Cardiac fibroblast (primary cell): ENCODE measurements around the gene BOK.

Source experiments
- DNase-seq, 2 donors: peaks; one replicate each; pipeline versions ENCODE4 v3.0.0 to v3.0.0-alpha.2; 2010; ENCODE audit warnings: low read depth in 2 of 2
- H3K4me3 ChIP-seq, 2 donors: replicated peaks in 1 of 2; 1 replicate in 1 of 2; 2 replicates in 1 of 2; pipeline ENCODE4 v1.5.1; 2011; ENCODE audit warnings: low read depth in 2 of 2, low read length in 2 of 2, mild to moderate bottlenecking in 2 of 2, moderate library complexity in 1 of 2
- CTCF ChIP-seq: IDR thresholded peaks from one replicate; pipeline ENCODE4 v1.5.1; 2011; ENCODE audit warnings: low read depth, mild to moderate bottlenecking, low read length, inconsistent platforms

BOK gene

GRCh38 chr2:241559323-241560161, 997 bp downstream of the BOK start:
- no peak for TF ChIP-seq CTCF
- H3K4me3 ChIP-seq, result peak overlapping the region; percentile 56 to 64
- peak; percentile 51 to 60 for DNase-seq

GRCh38 chr2:241560162-241560882, 1.8 kb downstream of the BOK start:
- DNase-seq, result no peak
- H3K4me3 ChIP-seq, result peak overlapping the region; percentile 56 to 64
- no peak for TF ChIP-seq CTCF

- H3K4me3 ChIP-seq, result peak overlapping the region in 1 of 2 donors; percentile 64
- TF ChIP-seq CTCF, result no peak
- DNase-seq, result peak in 1 of 2 donors; percentile 53
Measured at GRCh38 chr2:241560883-241561474, 2.4 kb downstream of the BOK start.

- H3K4me3 ChIP-seq, result no peak overlapping the region
Measured at GRCh38 chr2:241561832-241562231, 3.3 kb downstream of the BOK start.

GRCh38 chr2:241562269-241562891, 3.8 kb downstream of the BOK start:
- TF ChIP-seq CTCF, result no peak
- no peak for DNase-seq
- no peak overlapping the region for H3K4me3 ChIP-seq

More at GRCh38 chr2:241561832-241562231, 3.3 kb downstream of the BOK start:
- TF ChIP-seq CTCF, result no peak
- DNase-seq, result peak; percentile 55 to 84

GRCh38 chr2:241563031-241563507, 4.5 kb downstream of the BOK start:
- no peak for DNase-seq
- no peak overlapping the region for H3K4me3 ChIP-seq
- TF ChIP-seq CTCF, result no peak
